Aorta (tissue), 5 donors: ENCODE results near the gene C17orf107. TPM values are rescaled to one million over a fixed set of nuclear protein-coding genes. Genes with fewer than 3 reads are reported as not detected.
"Not testable (repeated sequence)": the region's sequence is repeated elsewhere in the genome, so short reads cannot be mapped to it uniquely, and the experiment has no call there.

Source experiments
- ATAC-seq: fragments of 200-7000 bp; cut with Tn5 transposase; one replicate; pipeline ENCODE4 v1.9.1; 2022; ENCODE audit warnings: moderate library complexity; ENCODE audit not compliant: low FRiP score
- DNase-seq, 2 donors: peaks; one replicate each; pipeline ENCODE4 v3.0.0-alpha.2; 2020
- H3K27ac ChIP-seq, 2 donors: one replicate each; pipeline ENCODE4 v1.5.1; 2013; ENCODE audit warnings: low read length in 2 of 2, mild to moderate bottlenecking in 2 of 2, moderate library complexity in 2 of 2, control low read depth in 1 of 2, inconsistent platforms in 1 of 2, low read depth in 1 of 2
- H3K27me3 ChIP-seq, 2 donors: one replicate each; pipeline ENCODE4 v1.6.1; 2013; ENCODE audit warnings: control low read depth in 1 of 2, low read length in 1 of 2, mild to moderate bottlenecking in 1 of 2, moderate library complexity in 1 of 2; ENCODE audit not compliant: insufficient read depth in 2 of 2, control insufficient read depth in 1 of 2
- H3K36me3 ChIP-seq, 2 donors: one replicate each; pipeline ENCODE4 v1.6.1; 2013; ENCODE audit warnings: control low read depth in 1 of 2, low read length in 1 of 2, mild to moderate bottlenecking in 1 of 2; ENCODE audit not compliant: insufficient read depth in 2 of 2, control insufficient read depth in 1 of 2
- H3K4me1 ChIP-seq, 2 donors: one replicate each; pipeline ENCODE4 v1.6.1; 2013; ENCODE audit warnings: low read length in 2 of 2, control low read depth in 1 of 2, mild to moderate bottlenecking in 1 of 2, moderate library complexity in 1 of 2; ENCODE audit not compliant: insufficient read depth in 2 of 2, control insufficient read depth in 1 of 2
- H3K4me3 ChIP-seq, 2 donors: one replicate each; pipeline ENCODE4 v1.5.1; 2013; ENCODE audit warnings: low read length in 2 of 2, control low read depth in 1 of 2, mild to moderate bottlenecking in 1 of 2
- H3K9me3 ChIP-seq: one replicate; pipeline ENCODE4 v1.6.1; 2013; ENCODE audit warnings: mild to moderate bottlenecking, low read length; ENCODE audit not compliant: control insufficient read depth
- WGBS, 2 donors: extraction: QIAGEN DNeasy Blood & Tissue Kit; methylation state at CpG; one replicate each; pipeline ENCODE4 v1.1.7; 2013; 5-methylcytosine and 5-hydroxymethylcytosine counted together
- intact Hi-C, 2 donors: fragments of 100-400 bp; cut with DNase I; formaldehyde crosslinking; loops; one replicate each; pipeline versions ENCODE4 v1.14.2 to v1.15.0; 2022
- polyA plus RNA-seq, 2 donors: library from polyadenylated mRNA; stranded (reverse); fragments of 200-250 nt; gene quantifications; one replicate each; pipeline ENCODE4 v1.2.3, GENCODE V29; 2013
- total RNA-seq, 2 donors: library from RNA; stranded (reverse); fragmentation: NEBNext Ultra II Directional; extraction: Animal tissue kit (Norgen Biotek cat#: 25700); gene quantifications; one replicate each; pipeline ENCODE4 v1.2.1, GENCODE V29; 2021
- donor health status: healthy with polysubstance abuse.
- donor health status: Bipolar disorder and iron deficiency.
- donor health status: DM: no; HTN: no; CAD: no.
- donor health status: DM: no; HTN: no; CAD: no.
- donor health status: DM: yes; HTN: yes; CAD: no.

The C17orf107 gene
- total and polyA plus RNA-seq, 4 donors = 0.49 to 2.9 (median 1.8) TPM

DNA sequence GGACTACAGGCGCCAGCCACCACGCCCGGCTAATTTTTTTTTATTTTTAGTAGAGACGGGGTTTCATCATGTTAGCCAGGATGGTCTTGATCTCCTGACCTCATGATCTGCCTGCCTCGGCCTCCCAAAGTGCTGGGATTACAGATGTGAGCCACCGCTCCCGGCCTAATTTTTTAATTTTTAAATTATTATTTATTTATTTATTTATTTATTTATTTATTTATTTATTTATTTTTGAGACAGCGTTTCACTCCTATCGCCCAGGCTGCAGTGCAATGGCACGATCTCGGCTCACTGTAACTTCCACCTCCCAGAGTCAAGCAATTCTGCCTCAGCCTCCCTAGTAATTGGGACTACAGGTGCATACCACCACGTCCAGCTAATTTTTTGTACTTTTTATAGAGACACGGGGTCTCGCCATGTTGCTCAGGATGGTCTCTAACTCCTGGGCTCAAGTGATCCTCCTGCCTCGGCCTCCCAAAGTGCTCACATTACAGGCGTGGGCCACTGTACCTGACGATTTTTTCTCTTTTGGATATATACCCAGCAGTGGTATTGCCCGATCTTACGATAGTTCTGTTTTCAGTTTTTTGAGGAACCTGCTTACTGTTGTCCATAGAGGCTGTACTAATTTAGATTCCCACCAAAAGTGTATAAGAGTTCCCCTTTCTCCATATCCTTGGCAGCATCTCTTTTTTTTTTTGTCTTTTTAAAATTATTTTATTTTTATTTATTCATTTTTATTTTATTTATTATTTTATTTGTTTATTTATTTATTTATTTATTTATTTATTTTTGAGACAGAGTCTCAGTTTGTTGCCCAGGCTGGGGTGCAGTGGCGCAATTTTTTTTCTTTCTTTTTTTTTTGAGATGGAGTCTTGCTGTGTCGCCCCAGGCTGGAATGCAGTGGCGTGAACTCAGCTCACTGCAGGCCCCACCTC is 30.0 kb upstream of the C17orf107 start:
- H3K4me3 ChIP-seq, H3K27ac ChIP-seq, H3K27me3 ChIP-seq, H3K36me3 ChIP-seq, DNase-seq, ATAC-seq, intact Hi-C loops, H3K9me3 ChIP-seq, H3K4me1 ChIP-seq: not testable (repeated sequence)
- 96 to 98% methylated on average over 22 of the region's 22 CpGs for WGBS, 2 donors

DNA sequence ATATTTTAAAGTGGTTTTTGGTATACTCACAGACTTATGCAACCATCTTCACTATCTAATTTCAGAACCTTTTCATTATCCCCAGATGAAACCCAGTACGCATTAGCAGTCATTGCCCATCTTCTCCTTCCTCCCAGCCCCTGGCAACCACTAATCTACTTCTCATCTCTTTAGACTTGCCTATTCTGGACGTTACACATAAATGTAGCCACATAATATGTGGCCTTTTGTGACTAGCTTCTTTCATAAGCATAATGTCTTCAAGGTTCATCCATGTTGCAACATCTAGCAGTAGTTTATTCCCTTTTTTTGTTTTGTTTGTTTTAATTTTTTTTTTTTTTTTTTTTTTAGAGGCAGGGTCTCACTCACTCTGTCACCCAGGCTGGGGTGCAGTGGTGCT is 28.5 kb upstream of the C17orf107 start:
- H3K4me3 ChIP-seq = no peak overlapping the region
- no peak for DNase-seq
- intact Hi-C loops = no loop called here
- H3K27me3 ChIP-seq = no peaks in the 10 kb centered on the region
- no peaks in the 10 kb centered on the region for H3K36me3 ChIP-seq
- H3K9me3 ChIP-seq = no peaks in the 10 kb centered on the region
- no peaks in the 10 kb centered on the region for H3K4me1 ChIP-seq
- WGBS, 2 donors = 81 to 84% methylated on average over 2 of the region's 2 CpGs
- H3K27ac ChIP-seq = no peak overlapping the region
- no peak for ATAC-seq

DNA sequence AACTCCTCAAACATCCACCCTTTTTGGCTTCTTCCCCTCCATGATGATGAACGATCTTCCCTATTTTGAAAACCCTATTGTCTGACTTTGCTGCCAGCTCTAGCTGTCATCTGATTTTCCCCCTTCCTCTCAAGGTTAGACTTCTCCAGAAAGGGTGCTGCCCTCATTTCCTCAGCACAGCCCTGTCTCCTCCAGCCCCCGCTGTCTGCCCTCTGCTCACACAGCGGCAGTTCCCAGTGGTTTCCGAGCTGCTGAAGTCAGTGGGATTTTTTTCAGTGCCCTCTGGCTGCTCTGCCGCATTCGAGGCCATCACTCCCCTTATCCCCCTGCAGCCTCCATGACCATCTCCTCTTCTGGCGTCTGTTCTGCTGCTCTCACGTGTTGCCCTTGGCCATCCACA is 26.6 kb upstream of the C17orf107 start:
- Histone ChIP-seq H3K27me3 (no peaks in the 10 kb centered on the region), H3K4me1 (no peaks in the 10 kb centered on the region), H3K4me3 (no peak overlapping the region), H3K9me3 (no peaks in the 10 kb centered on the region), H3K27ac (no peak overlapping the region), H3K36me3 (no peaks in the 10 kb centered on the region)
- WGBS, 2 donors = 62 to 72% methylated on average over 8 of the region's 8 CpGs
- no peak for ATAC-seq
- peak in 1 of 2 donors; percentile 77 for DNase-seq
- intact Hi-C loops = no loop called here

DNA sequence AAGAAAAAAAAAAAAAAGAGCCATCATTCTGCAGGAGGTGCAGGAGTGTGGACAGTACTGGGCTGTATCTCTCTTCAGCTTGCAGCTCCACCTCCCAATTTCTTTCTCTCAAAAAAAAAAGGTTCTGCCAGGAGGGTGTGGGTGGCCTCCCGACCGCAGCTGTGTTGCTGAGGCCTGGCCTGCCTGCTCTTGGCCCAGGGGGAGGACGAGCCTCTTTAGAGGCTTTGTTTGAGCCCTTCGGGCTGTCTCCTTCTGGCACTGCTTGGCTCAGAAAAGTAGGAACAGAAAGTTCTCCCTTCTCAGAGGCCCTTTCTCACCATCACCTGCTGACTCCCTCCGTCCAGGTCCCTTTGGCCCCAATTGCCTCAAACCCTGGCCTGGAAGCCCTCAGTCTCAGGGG is 22.2 kb upstream of the C17orf107 start:
- intact Hi-C loops = no loop called here
- Histone ChIP-seq H3K27me3 (no peaks in the 10 kb centered on the region), H3K4me1 (no peaks in the 10 kb centered on the region), H3K36me3 (no peaks in the 10 kb centered on the region), H3K4me3 (no peak overlapping the region), H3K9me3 (no peaks in the 10 kb centered on the region), H3K27ac (no peak overlapping the region)
- WGBS, 2 donors = 83 to 87% methylated on average over 5 of the region's 5 CpGs
- ATAC-seq (no peak), DNase-seq (no peak)

DNA sequence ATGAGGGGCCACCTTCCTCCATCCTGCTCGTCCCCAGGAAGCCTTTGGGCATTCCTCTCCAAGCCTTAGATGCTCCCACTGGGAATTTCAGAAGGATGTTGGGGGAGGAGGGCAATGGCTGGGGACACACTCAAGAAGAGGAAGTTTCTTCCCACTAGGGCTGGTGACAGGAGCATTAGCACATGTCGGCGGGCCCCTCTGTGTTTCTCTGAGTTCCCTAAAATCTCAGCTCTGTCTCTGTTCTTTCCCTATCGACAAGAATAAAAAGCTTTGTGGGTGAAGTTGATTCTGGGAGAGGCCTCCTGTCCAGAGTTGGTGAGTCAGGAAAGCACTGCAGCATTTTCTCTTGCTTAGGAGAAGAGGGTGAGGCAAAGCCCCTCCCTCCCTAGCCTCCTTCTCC is 19.7 kb upstream of the C17orf107 start:
- no peak overlapping the region for H3K27ac ChIP-seq
- intact Hi-C loops = no loop called here
- no peaks in the 10 kb centered on the region for H3K4me1 ChIP-seq
- DNase-seq (no peak), ATAC-seq (no peak)
- H3K4me3 ChIP-seq = no peak overlapping the region
- no peaks in the 10 kb centered on the region for H3K27me3 ChIP-seq
- no peaks in the 10 kb centered on the region for H3K36me3 ChIP-seq
- no peaks in the 10 kb centered on the region for H3K9me3 ChIP-seq
- 77 to 87% methylated on average over 4 of the region's 4 CpGs for WGBS, 2 donors

DNA sequence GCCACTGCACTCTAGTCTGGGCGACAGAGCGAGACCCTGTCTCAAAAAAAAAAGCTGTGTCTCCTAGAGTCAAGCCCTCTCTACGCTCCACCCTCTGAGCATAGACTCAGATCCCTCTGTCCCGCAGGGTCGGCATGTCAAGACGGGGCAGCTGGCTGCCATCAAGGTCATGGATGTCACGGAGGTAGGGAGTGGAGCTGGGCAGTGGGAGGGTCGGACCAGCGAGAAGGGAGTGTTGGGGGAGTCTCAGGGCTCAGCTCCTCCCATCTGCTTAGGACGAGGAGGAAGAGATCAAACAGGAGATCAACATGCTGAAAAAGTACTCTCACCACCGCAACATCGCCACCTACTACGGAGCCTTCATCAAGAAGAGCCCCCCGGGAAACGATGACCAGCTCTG is 18.5 kb upstream of the C17orf107 start:
- no peaks in the 10 kb centered on the region for H3K36me3 ChIP-seq
- DNase-seq (no peak), ATAC-seq (no peak)
- no peaks in the 10 kb centered on the region for H3K9me3 ChIP-seq
- H3K27me3 ChIP-seq = no peaks in the 10 kb centered on the region
- WGBS, 2 donors = 77 to 88% methylated on average over 13 to 15 of the region's 15 CpGs
- H3K27ac ChIP-seq = no peak overlapping the region
- no peaks in the 10 kb centered on the region for H3K4me1 ChIP-seq
- no peak overlapping the region for H3K4me3 ChIP-seq
- intact Hi-C loops = loop anchor here in 1 of 2 donors (10.0 kb wide), 1 partner anchor 146 kb away; the partner anchor contains the start of genes CXCL16, MED11 and ZMYND15

DNA sequence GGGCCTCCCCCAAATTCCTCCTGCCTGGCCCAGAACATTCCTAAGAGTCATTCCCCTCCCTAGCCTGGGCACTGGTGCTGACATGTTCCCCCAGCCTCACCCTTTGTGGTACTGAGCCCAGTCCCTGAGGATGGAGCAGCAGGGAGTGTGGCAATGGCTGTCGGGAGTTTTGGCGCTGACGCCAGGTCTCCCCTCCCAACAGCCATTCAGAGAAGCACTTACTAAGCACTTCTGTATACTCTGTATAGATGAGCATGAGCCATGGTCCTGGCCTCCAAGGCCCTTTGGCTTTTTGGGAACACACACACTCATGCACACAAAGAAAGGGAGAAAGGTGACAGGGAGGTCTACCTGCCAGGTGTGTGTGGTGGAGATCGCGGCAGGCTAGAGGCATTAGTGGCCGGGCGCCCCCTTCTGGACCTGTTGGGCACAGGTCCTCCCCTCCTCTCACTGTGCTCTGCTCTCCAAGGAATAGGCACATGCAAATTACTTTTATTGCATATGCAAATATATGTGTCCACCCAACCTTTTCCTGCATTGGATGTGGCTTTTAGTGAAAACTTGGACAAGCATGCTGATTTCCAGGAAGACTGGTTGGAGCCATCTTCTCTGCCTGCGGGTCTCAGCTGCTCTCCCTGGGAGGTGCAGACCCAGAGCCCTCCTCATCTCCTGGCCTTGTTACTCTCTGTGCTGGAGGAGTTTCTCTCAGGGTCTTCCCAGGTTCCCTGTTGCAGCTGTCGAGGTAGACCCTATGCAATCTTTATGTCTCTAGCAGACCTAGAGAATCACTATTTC is 17.4 kb upstream of the C17orf107 start:
- 35 to 40% methylated on average over 9 of the region's 9 CpGs for WGBS, 2 donors
- Histone ChIP-seq H3K36me3 (peaks cover 0 to 2% of the 10 kb centered on the region in 2 donors), H3K27me3 (no peaks in the 10 kb centered on the region), H3K9me3 (no peaks in the 10 kb centered on the region), H3K4me3 (no peak overlapping the region), H3K27ac (no peak overlapping the region), H3K4me1 (no peaks in the 10 kb centered on the region)
- DNase-seq (no peak), ATAC-seq (peak; percentile 51)
- intact Hi-C loops = loop anchor here in 1 of 2 donors (10.0 kb wide), 1 partner anchor 147 kb away; the partner anchor contains the start of genes CXCL16, MED11 and ZMYND15

DNA sequence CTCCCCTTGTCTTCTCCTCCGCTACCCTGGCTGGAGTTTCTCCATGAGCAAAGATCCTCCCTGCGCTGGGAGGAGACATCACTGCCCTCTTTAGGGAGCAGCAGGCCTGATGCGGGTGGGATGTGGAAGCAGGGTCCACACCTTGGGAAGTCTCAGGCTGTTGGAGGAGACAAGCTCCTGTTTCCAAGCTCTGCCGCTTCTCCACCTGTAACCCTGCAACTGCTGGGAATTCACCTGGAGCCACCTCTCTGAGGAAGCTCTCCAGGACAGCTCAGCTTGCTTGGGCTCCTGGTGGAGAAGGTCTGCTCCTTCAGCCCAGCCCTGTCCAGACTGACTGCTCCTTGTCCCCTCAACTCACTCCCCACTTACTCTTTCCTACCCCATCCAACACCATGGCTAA is 14.8 kb upstream of the C17orf107 start:
- ATAC-seq = no peak
- 97 to 98% methylated on average over 4 of the region's 4 CpGs for WGBS, 2 donors
- no peaks in the 10 kb centered on the region for H3K27me3 ChIP-seq
- no peaks in the 10 kb centered on the region for H3K4me1 ChIP-seq
- H3K4me3 ChIP-seq = no peak overlapping the region
- H3K9me3 ChIP-seq = no peaks in the 10 kb centered on the region
- no peak overlapping the region for H3K27ac ChIP-seq
- H3K36me3 ChIP-seq = peaks cover 0 to 2% of the 10 kb centered on the region in 2 donors
- intact Hi-C loops = loop anchor here in 1 of 2 donors (10.0 kb wide), 1 partner anchor 150 kb away; the partner anchor contains the start of genes CXCL16, MED11 and ZMYND15
- no peak for DNase-seq
